ENCODE results near the gene PAMR1.

Gene PAMR1

DNA sequence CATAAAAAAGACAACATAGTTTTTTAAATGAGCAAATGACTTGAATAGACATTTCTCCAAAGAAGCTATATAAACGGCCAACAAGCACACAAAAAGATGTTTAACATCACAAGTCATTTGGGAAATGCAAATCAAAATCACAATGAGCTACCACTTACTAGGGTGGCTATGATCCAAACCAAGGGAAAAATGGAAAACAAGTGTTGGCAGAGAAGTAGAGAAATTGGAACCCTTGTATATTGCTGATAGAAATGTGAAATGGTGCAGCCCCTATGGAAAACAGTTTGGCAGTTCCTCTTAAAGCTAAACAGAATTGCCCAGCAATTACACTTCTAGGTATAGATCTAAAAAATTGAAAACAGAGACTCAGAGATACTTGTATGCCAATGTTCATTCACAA lies 29.0 kb downstream of the PAMR1 start:
- DNase-seq (ENCODE audit: low spot score): no peak
- no peak for FAIRE-seq

DNA sequence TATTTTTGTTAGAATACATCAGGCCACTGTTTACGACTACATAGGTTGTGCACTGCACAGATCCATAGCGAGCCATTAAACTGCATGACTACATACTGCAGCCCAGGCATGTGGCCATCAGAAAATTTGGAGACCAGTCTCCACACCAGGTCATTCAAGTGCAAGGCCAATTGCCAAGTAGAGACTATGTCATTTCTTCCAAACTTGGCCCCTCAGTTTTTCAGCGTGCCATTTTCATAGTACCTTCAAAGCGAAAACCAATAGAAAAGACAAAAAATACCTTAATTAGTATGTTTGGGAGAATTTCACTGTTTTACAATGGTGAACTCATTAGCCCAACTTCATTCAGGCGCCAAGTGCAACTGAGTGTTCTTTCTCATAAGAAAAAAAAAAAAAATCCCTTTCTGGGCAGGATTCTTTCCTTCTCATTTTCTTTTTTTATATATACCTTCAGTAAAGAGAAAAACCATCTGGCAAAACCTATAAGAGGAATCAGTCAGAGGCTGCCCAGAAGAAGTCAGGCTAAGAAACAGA lies 30.4 kb downstream of the PAMR1 start:
- no peak for DNase-seq (ENCODE audit: low spot score)
- no peak for FAIRE-seq

DNA sequence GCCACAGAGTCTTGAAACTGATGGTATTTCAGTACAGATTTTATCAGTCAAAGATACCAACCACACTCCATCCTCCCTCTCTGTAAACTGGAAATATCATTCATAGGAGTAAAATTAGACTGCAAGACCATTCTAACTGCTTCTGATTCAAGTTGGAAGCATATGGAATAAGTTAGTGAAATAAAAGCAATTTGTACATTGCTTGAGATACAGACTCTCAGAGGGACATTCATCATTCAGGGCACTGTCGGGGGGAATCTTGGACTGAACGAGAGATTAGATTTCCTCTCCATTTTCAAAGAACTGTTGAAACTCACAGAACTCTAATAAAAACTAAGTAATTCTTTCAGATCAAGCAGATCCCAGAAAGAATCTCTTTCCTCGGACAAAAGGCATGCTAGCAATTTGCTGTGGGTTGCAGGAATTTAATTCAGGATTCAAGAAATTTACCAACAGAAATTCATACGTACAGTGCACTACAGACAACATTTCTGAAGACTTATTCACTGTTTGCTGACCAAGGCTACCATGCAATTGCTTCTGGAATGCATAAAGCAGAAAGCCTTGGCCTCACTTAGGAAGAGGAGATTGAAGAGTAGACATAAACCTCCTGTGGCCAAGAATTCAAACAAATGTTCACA lies 34.1 kb downstream of the PAMR1 start:
- FAIRE-seq (no peak), DNase-seq (ENCODE audit: low spot score) (peak; percentile 67)

DNA sequence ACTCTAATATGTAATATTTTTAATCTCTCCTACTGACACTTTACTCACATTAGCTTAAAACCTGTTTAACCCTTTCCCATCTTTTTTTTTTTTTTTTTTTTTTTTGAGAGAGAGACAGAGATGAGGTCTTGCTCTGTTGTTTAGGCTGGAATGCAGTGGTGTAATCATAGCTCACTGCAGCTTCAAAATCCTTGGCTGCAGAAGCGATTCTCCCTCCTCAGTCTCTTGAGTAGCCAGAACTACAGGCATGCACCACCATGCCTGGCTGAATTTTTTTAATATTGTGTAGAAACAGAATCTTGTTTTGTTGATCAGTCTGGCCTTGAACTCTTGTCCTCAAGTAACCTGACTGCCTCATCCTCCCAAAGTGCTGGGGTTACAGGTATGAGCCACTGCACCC lies 37.3 kb downstream of the PAMR1 start:
- no peak for FAIRE-seq
- DNase-seq (ENCODE audit: low spot score): no peak

DNA sequence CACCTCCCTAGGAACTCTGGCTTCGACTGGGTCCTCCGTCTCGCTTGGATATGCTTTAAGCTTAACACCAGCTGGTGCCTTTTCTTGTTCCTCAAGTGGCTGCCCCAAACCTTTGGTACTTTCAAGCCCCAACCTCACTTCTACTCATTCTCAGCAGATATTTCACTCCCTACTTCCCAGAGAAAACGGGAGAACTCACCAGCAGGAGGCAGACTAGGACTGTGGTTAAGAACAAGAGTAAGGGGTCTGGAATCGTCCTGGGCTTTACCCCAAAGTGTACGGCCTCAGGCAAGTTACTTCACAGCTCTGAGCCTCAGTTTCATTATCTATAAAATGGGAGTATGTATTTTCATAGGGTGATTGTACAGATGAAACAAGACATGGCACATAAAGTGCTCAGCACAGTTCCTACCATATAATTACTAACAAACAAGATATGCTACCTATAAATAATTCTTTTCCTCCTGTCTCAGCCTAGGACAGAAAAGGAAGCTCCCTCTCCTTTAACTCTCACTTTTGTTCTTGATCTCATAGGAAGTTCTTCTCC lies 37.8 kb downstream of the PAMR1 start:
- DNase-seq (ENCODE audit: low spot score): no peak
- FAIRE-seq: no peak

DNA sequence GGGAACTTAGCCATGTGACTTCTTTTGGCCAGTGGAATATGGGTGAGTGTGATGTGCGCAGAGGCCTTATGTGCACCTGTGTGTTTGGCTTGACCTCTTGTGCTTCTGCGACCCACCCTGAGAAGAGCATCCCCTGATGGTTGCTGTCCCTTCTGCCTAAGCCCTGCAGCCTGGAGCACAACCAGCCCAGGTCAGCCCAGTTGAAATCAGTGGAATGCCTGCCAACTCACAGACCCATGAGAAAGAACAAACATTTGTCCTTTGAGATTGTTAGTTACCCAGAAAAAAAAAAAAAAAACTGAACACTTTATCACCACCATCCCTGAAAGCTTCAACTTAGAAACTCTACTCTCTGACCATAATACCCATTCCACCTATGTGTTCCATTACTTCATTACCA lies 38.5 kb downstream of the PAMR1 start:
- FAIRE-seq: no peak
- DNase-seq (ENCODE audit: low spot score): no peak

DNA sequence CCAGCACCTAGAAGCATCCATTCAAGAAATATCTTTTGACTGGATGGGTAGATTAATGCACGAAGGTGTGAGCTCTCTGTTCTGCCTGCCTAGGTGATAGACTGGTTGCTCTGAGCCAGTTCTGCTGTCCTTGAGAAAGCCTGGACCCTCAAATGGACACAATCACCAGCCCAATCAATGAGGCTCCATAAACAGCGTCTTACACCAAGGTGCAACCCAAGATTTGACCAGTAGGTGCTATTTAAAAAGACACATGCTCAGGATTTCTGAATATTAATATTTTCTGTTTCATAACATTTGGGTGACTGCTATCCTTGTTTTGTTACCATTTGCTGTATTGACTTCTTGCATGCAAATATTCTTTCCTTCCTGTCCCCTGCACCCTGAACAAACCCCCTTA lies 39.0 kb downstream of the PAMR1 start:
- no peak for DNase-seq (ENCODE audit: low spot score)
- FAIRE-seq: no peak

DNA sequence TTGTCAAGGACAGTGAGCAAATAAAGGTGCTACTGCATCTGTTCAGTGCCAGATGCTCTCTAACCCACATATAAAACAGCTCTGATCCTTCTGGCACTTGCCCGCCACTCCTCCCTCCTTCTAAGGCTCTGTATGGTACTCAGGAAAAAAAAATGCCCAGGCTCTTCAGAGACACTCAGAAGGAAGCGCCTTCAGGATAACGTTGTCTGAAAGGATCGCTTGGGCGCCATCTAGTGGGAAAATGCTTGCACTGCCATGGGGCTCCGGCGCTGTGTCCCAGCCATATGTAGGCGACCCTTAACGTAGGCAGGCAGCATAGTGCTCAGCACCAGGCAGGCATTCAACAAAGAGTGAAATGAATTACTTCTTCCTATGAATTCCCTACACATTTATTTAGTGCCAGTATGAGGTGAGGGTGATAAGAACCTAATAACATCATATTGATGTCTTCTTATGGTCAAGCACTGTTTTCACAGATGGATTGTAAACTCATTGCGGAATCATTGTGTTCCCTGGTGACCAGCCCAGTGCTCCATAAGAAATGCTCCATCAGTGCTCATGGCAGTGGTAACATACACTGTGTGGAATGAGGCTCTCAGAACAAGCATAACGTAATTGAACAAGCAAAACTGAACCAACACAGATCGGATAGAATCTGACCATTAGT lies 39.6 kb downstream of the PAMR1 start:
- FAIRE-seq (no peak), DNase-seq (ENCODE audit: low spot score) (peak; percentile 59)

DNA sequence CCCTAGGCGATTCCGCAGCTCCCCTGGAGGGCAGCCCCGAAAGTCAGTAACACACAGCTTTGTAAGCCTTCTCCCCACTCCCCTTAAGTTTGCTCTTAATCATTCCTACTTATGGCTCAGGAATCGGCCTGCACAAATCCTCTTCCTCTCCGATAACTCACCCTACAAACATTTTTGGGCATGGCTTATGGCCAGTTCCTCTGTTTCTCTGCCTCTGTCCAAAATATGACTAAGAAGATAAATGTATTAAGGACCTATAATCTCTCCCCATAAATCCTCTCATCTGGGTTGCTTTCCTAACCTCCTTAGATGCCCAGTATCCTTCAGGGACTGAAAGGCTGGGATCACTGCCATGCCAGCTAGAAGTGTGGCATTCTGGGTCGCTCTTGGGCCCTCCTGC lies 41.0 kb downstream of the PAMR1 start:
- DNase-seq (ENCODE audit: low spot score) (no peak), FAIRE-seq (no peak)

DNA sequence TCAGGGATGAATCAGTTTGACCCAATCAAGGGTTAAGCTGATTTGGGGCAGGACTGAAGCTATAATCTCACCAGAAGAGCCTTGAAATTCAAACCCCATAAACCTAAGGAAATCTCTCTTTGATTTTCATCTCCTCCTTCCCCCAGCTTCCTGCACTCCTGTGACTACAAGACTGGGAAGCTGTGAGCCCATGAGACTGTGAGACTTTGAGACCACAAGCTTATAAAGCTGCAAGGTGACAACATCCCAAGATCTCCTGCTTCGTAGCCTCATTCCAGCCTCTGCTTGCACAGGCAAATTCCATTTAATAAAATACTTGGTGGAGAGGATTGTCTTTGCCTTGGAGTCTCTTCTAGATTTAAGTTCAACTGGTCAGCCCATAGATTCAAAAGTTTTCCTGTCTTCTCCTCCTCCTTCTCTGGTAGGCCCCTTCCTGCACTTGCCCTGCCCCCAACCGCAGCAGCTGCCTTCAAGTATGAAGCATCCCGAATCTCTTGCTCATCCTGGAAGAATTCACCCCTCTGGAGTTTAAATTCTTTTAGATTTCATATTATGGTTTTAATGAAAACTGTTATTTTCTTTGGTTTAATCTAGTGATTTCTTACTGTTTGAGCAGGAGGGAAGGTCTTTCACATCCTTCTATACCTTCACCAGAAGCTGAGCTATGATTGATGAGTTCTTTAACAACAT lies 42.1 kb downstream of the PAMR1 start:
- FAIRE-seq (no peak), DNase-seq (ENCODE audit: low spot score) (no peak)

DNA sequence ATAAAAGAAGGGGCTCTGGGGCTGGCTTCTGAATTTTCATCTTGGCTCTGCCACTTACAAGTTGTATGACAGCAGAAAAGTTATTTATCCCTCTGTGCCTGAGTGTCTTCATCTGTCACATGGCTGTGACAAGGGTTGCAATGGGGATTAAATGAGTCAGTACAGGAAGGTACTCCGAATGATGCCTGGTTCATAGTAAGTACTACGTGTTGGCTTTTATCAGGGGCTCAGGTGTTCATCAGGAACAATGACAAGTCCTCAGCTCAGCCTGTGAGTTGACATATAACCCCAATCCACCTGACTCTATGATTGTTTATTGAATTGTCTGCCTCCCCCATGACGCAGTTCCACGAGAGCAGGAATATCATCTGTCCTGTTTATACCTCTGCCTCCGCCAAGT lies 45.7 kb downstream of the PAMR1 start:
- FAIRE-seq: no peak

DNA sequence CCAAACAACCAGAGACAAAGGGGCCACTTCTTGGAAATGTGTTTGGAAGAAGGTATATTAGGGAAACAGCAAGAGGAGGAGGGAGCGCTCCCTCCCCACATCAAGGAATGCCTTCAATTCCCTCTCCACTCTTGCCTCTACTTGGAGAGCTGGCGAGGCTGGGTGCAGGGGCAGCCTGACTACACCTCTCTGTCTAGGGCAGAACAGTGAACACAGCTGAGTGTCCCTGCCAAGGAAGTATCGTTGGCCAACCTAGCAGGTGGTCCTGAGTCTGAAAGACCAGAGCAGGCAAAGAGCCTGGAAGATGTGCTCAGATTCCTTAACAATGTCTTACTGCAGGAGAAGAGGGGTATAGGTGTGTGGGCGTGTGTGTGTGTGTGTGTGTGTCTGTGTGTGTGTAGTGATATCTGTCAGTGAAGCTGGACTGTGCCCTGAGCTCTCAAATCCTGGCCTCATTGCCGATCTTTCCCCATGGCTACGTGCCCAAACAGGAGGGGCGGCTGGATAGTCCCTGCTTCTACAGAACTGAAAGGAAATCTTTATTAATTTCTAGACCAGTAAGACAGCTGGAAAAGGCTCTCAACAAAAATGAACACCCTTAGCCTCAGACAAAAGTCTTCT lies 46.8 kb downstream of the PAMR1 start:
- DNase-seq (ENCODE audit: low spot score) (no peak), FAIRE-seq (no peak)

More for the DNA sequence above, 45.7 kb downstream of the PAMR1 start:
- DNase-seq (ENCODE audit: low spot score): no peak

DNA sequence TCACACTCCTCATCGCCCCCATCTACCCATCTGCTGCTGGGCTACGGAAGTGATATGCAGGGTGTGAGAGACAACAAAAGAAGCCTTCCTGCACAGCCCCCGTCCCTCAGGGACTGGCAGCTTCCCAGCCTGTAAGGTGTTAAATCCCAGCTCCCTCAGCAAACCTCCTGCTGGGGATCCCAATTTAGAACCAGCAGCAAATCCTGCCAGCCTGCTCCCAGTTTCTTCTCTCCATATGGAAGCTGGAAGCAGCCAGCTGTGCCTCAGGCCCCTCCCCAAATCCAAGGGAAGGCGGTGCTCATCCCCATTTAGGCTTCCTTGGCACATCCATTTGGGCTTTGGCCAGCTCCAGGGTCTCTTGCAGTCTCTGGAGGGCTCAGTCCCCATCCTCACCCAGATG lies 47.5 kb downstream of the PAMR1 start:
- DNase-seq (ENCODE audit: low spot score) (no peak), FAIRE-seq (no peak)

DNA sequence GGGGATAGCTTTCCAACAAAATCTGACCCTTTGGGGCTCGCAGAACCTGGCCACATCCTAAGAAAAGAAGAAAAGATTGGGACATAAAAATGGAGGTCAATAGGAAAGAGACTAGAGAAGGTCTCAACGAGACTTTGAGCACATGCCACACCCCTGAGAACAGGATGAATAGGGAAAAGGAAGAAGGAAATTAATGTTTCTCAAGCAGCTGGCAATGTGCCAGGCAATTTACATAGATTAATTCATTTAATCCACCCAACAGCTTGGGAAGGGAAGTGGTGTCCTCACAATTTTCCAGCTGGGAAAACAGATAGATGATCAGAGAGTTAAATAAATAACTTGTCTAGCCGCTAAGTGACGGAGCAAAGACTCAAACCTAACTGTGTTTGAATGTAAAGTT lies 50.7 kb downstream of the PAMR1 start:
- FAIRE-seq (no peak), DNase-seq (ENCODE audit: low spot score) (no peak)

DNA sequence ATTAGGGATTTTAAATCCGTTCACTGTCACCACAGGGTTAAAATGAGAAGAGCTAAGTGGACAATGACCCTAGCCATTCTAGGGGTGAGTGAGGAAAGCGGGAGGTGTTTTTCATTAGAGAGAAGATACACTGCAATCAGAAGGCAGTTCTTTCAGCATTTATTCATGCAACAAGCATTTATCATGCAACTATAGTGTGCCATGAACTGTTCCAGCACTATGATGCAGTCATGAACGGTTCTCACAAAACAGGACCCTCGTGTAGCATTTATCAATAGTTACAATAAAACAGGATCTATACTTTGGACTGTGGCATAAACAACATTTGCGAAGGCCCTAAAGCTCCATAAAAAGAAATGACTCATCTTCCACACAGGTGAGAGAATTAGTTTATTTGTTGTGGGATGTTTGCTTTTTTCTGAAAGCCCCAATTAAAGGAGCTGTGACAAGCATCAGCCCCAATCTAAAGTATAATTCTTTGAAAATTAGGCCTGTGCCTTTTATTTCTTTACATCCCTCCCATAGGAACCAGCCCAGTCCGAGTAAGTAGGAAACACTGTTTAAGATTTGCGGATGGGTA lies 51.5 kb downstream of the PAMR1 start:
- no peak for FAIRE-seq
- DNase-seq (ENCODE audit: low spot score): no peak

DNA sequence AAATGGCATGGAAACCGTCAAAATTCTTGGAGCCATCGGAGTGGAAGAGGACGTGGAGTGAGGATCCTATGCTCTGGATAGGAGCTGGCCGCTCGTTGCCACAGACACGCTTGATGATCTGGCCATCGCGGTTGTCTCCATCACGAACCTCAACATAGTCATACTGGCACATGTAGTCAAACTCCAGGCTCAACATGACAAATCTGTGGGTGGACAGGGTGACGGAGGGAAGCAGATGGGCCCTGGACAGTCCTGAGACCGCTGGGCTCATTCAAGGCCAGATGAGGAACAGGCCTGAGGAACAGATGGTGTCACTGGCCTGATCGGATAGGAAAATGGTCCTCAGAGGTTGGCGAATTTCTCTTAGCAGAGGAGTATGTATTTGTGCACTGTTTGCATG lies 54.8 kb downstream of the PAMR1 start:
- no peak for DNase-seq (ENCODE audit: low spot score)

DNA sequence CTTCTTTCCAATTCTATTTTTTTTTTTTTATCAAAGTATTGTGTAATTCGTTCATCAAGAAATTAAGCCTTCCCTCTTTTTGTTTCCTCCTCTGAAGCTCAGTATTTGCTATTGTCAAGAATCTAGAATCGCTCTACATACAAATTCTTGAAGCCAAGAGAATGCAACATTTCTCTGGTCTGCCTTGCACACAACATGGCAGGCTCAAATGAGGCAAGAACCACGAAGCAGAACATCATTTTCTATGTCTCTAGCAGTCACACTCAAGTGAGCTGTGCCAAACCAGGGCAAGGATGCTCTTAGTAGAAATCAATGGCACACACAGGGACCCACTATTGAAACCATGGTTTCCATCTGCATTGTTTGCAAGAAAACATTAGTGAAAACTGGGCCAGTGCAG lies 59.4 kb downstream of the PAMR1 start:
- DNase-seq (ENCODE audit: low spot score) (no peak), FAIRE-seq (no peak)

More for the DNA sequence above, 54.8 kb downstream of the PAMR1 start:
- FAIRE-seq: no peak

DNA sequence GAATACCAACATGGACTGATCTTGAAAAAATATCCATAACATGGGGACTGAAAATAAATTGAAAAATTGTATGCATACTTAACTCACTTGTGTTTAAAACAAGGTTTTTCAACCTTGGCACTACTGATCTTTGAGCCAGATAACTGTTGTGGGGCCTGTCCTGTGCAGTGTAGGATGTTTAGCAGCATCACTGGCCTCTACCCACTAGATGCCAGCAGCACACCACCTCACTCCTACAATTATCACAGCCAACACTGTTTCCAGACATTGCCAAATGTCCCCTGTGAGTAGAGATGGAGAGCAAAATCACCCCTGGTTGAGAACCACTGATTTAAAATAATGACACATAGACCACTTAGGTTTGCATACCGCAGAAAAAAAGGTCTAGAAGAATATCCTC lies 61.1 kb downstream of the PAMR1 start:
- FAIRE-seq: no peak
- DNase-seq (ENCODE audit: low spot score): no peak

DNA sequence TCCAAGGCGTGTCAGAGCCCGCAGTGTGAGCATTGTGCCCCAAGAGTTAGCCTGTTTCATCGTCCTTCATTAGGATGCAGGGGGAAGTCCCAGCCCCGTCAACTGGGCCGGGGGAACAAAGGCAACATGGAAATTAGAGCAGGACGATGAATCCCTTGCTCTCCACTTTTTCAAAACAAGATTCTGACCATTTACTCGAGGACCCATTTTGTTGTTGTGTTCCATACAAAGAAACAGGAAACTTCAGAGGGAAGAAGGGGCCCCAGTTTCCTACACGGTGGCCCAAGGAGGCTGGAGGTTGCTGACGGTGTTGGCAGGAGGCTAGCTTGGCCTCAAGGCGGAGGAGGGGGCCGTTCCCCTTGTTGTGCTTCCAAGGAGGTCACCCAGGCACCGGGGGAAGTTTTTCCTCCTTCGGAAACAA lies 62.1 kb downstream of the PAMR1 start:
- DNase-seq (ENCODE audit: low spot score) (no peak), FAIRE-seq (no peak)

DNA sequence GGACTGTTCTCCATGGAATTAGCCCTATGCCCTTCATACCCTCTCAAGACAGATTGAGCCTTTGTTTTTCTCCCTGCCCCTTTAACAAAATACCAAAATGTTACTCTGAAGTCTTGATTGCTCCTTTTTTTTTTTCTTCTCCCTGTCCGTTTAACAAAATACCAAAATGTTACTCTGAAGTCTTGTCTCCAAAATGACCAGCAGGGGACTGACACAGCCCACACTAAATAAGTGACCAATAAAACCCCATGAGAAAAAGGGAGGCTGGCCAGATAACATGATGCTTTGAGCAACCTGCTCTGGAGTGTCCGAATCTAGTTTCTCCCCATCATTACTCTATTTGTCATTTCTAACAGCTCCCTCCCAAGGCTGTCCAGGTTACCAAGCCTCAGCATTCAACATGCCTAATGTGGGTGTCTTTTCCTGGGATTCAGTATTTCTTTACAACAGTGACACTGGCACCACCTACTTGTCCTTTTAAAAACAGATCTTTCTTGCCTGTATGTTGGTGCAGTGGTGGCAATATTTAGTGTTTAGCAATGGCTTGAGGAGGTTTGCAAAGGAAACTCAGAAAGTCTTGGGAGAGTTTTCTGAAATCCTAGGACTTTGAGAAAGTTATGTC lies 63.4 kb downstream of the PAMR1 start:
- no peak for DNase-seq (ENCODE audit: low spot score)
- no peak for FAIRE-seq

DNA sequence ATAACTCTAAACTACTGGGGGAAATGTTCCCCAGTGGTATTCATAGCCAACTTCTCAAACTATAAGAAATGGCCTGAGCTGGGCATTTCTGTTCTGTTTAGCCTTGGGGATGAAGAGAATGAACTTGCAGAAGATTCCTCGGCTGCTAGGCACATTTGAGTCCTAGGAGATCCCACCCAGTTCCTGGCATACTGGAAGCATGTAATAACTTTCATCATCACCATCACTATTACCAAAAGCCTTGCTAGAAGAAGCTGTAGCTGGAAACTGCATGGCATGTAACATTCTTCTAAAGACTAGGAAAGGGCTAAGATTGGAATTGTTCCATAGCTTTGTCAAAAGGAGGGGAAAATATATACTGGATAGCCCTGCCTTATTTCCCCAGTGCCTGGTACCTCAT lies 65.9 kb downstream of the PAMR1 start:
- FAIRE-seq (no peak), DNase-seq (ENCODE audit: low spot score) (no peak)
